GM12878 (cell line): ENCODE data around the gene NMB. TPM values are rescaled to one million over a fixed set of nuclear protein-coding genes. Genes with fewer than 3 reads are reported as not detected.
A peak's percentile ranks its signal among the peaks of the same experiment; 100 is the strongest.

Source experiments
- ATAC-seq: fragments of 200-7000 bp; cut with Tn5 transposase; 3 replicates; pipeline ENCODE4 v1.9.1; 2020; ENCODE audit warnings: mild to moderate bottlenecking, moderate library complexity
- BruUV-seq: library from RNA; stranded (reverse); fragments of 400-500 nt; replicated peaks from 2 replicates; lab custom pipeline; 2021; lab: Mats Ljungman, UMichigan
- CTCF ChIA-PET: fragments of 300-600 bp; sonication (Branson Sonifier 250); formaldehyde crosslinking; extraction: SDS; loops from one replicate; lab custom pipeline; 2021; ENCODE audit warnings: inconsistent platforms; lab: Yijun Ruan, JAX
- POLR2A ChIA-PET: fragments of 350-600 bp; formaldehyde crosslinking; extraction: SDS; loops from one replicate; lab custom pipeline; 2021; ENCODE audit warnings: inconsistent platforms; lab: Charles Lee
- RAD21 ChIA-PET: fragments of 300-600 bp; sonication (Branson Sonifier 250); formaldehyde crosslinking; loops from one replicate; lab custom pipeline; 2023; ENCODE audit warnings: antibody characterized with exemption; ENCODE audit not compliant: unreplicated experiment; lab: Charles Lee
- SMC1A ChIA-PET: fragments of 300-600 bp; sonication (Branson Sonifier 250); formaldehyde crosslinking; loops from one replicate; lab custom pipeline; 2023; ENCODE audit not compliant: unreplicated experiment, uncharacterized antibody; lab: Charles Lee
- DNase-seq: peaks from one replicate; pipeline ENCODE4 v3.0.0-alpha.2; 2011; ENCODE audit warnings: low read depth, low spot score
- FAIRE-seq: peaks from 3 replicates; lab custom pipeline; 2011; peaks lifted over from hg19 to GRCh38; lab: Jason Lieb, UNC
- H2AFZ ChIP-seq: 2 replicates; pipeline ENCODE4 v1.6.0; 2011; ENCODE audit warnings: low read depth, low read length, control low read depth; ENCODE audit not compliant: control insufficient read depth
- H3K27ac ChIP-seq: 2 replicates; pipeline ENCODE4 v1.5.1; 2011; ENCODE audit warnings: control low read depth; ENCODE audit not compliant: control insufficient read depth, insufficient read depth
- H3K27me3 ChIP-seq, 2 experiments: replicated peaks in 1 of 2; 2 replicates each; pipeline versions ENCODE4 v1.6.0 to v1.6.1; 2011; ENCODE audit warnings: low read length in 1 of 2; ENCODE audit not compliant: control insufficient read depth in 2 of 2, insufficient read depth in 2 of 2
- H3K36me3 ChIP-seq, 2 experiments: 2 replicates each; pipeline ENCODE4 v1.5.1; 2011; ENCODE audit warnings: low read length in 1 of 2; ENCODE audit not compliant: control insufficient read depth in 2 of 2, insufficient read depth in 2 of 2
- H3K4me1 ChIP-seq: 2 replicates; pipeline ENCODE4 v1.6.1; 2011; ENCODE audit warnings: mild to moderate bottlenecking, low read length, moderate library complexity, mixed read lengths; ENCODE audit not compliant: control insufficient read depth, insufficient read depth
- H3K4me2 ChIP-seq: 2 replicates; pipeline ENCODE4 v1.6.0; 2011; ENCODE audit warnings: control low read depth; ENCODE audit not compliant: control insufficient read depth, insufficient read depth
- H3K4me3 ChIP-seq: fragments of 200-600 bp; sonication (generic); 2 replicates; pipeline ENCODE4 v1.5.1; 2016
- H3K79me2 ChIP-seq: 2 replicates; pipeline ENCODE4 v1.6.0; 2011; ENCODE audit warnings: low read length; ENCODE audit not compliant: control insufficient read depth, insufficient read depth
- H3K9ac ChIP-seq: 2 replicates; pipeline ENCODE4 v1.8.0; 2011; ENCODE audit warnings: low read length, control low read depth, mixed read lengths; ENCODE audit not compliant: control insufficient read depth, insufficient read depth
- H3K9me3 ChIP-seq: replicated peaks from 3 replicates; pipeline ENCODE4 v1.5.1; 2011; ENCODE audit warnings: mild to moderate bottlenecking, low read length; ENCODE audit not compliant: control insufficient read depth, insufficient read depth
- H4K20me1 ChIP-seq: 2 replicates; pipeline ENCODE4 v1.6.0; 2011; ENCODE audit not compliant: control insufficient read depth, insufficient read depth
- BMI1 ChIP-seq: fragments of 450-650 bp; IDR thresholded peaks from 2 replicates; pipeline ENCODE4 v1.6.1; 2016; ENCODE audit warnings: mild to moderate bottlenecking, moderate library complexity, borderline replicate concordance
- BRCA1 ChIP-seq: IDR thresholded peaks from 2 replicates; pipeline ENCODE4 v1.6.1; 2011; ENCODE audit warnings: low read depth, low read length, improper control_type of control experiment
- CBX5 ChIP-seq: sonication (generic); IDR thresholded peaks from 2 replicates; pipeline ENCODE4 v1.6.1; 2016; ENCODE audit warnings: low read depth, moderate library complexity, mild to moderate bottlenecking, inconsistent platforms
- CREM ChIP-seq: IDR thresholded peaks from 2 replicates; pipeline ENCODE4 v1.6.1; 2014; ENCODE audit warnings: antibody characterized with exemption, low read depth
- ESRRA ChIP-seq: IDR thresholded peaks from 2 replicates; pipeline ENCODE4 v1.6.1; 2012; ENCODE audit warnings: mild to moderate bottlenecking, low read length, improper control_type of control experiment
- NR2F1 ChIP-seq: fragments of 450-650 bp; conservative IDR thresholded peaks from 2 replicates; pipeline ENCODE4 v1.6.1; 2017; ENCODE audit warnings: mild to moderate bottlenecking
- SMAD5 ChIP-seq: IDR thresholded peaks from 2 replicates; pipeline ENCODE4 v1.6.1; 2016; ENCODE audit warnings: antibody characterized with exemption, low read depth
- TCF3 ChIP-seq: IDR thresholded peaks from 2 replicates; pipeline ENCODE4 v1.6.1; 2012; ENCODE audit warnings: low read depth, mild to moderate bottlenecking, low read length, borderline replicate concordance; ENCODE audit not compliant: insufficient read depth
- ZBTB33 ChIP-seq: fragments of 450-650 bp; IDR thresholded peaks from 2 replicates; pipeline ENCODE4 v1.6.1; 2017; ENCODE audit warnings: mild to moderate bottlenecking
- ZNF384 ChIP-seq: IDR thresholded peaks from 2 replicates; pipeline ENCODE4 v1.6.1; 2012; ENCODE audit warnings: low read depth, mild to moderate bottlenecking, low read length, improper control_type of control experiment, borderline replicate concordance
- WGBS: methylation state at CpG from one replicate; pipeline ENCODE4 v1.1.6; 2016; ENCODE audit warnings: low lambda C conversion rate; ENCODE audit not compliant: insufficient replicate concordance, insufficient coverage; ENCODE audit errors: missing lambda C conversion rate; 5-methylcytosine and 5-hydroxymethylcytosine counted together
- in situ Hi-C: fragments of 300-500 bp; cut with MboI; formaldehyde crosslinking; loops from 9 replicates; pipeline ENCODE4 v1.14.3; 2018; ENCODE audit warnings: mixed read lengths
- intact Hi-C: fragments of 100-400 bp; cut with micrococcal nuclease; formaldehyde crosslinking; loops from one replicate; pipeline ENCODE4 v1.14.2; 2022; ENCODE audit not compliant: unreplicated experiment
- polyA plus RNA-seq, 11 experiments: library from polyadenylated mRNA; depleted of rRNA in 4 of 11; unstranded in 6 of 11; stranded (reverse) in 5 of 11; fragments of >200 nt; fragmentation: Nextera tagmentation in 4 of 11; fragmentation: Illumina TruSeq in 1 of 11; extraction: Ambion mirVana in 4 of 11; extraction: Trizol in 1 of 11; gene quantifications; 1 replicate in 1 of 11; 2 replicates in 10 of 11; pipeline versions ENCODE4 v1.2.1 to v1.2.3, GENCODE V29; 2011 to 2016; ENCODE audit warnings: inconsistent platforms in 2 of 11, missing spikeins in 2 of 11, low read depth in 1 of 11
- total RNA-seq, 4 experiments: library from RNA; depleted of rRNA in 3 of 4; stranded (reverse); fragments of >200 nt in 3 of 4; fragmentation: Illumina TruSeq in 1 of 4; extraction: Trizol in 1 of 4; gene quantifications; 2 replicates each; pipeline versions ENCODE4 v1.2.1 to v1.2.3, GENCODE V29; 2013 to 2021
- TF ChIP-seq, protein P1 (sequence below): fragments of 150-350 bp; IDR thresholded peaks from 2 replicates; pipeline ENCODE4 v1.6.1; 2014; ENCODE audit warnings: mild to moderate bottlenecking, low read depth, low read length
- TF ChIP-seq, protein P2 (sequence below): IDR thresholded peaks from 2 replicates; pipeline ENCODE4 v1.6.1; 2012; ENCODE audit warnings: low read depth, low read length, improper control_type of control experiment
- TF ChIP-seq, protein P3 (sequence below): fragments of 450-650 bp; IDR thresholded peaks from 2 replicates; pipeline ENCODE4 v1.6.1; 2017; ENCODE audit warnings: mild to moderate bottlenecking, low read depth, inconsistent platforms; ENCODE audit not compliant: poor library complexity, severe bottlenecking

Gene NMB
- total and polyA plus RNA-seq, 10 of the 15 experiments (the other 5 are each of a cell fraction or from before 2014, with no cell fraction given) = 0.32 to 4.1 (median 1.6) TPM

DNA sequence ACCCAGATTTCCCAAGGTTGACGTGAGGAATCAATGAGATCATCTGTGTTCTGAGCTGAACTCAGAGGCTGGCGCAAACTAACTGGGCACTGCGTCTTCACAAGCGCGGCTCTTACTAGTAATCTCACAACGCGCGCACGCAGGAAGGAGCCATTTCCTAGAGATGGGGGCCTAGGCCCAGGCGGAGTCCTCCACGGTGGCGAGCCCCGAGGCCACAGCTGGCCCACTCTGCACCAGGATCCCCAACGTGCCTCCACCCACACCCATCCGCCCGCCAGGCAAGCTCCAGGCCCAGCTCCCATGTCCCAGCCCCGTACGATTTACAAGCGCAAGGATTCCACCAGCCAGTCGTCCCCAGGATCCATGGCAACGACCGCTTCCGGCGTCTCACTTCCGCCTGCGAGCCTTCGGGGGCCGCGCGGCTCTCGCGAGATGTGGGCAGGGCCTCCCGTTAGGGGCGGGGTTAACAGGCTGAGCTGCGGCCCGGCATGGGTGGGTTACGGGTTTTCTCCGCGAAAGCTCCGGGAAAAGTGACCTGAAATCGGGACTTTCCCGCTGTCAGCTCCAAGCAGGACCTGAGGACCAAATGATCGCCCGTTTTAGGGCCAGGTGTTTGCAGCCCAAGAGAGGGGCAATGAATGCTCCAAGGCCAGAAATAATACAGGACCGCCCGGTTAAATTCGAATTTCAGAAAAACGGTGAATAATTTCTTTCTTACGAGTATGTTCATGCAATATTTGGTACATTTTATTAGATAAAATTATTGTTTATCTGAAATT is 3.9 kb downstream of the NMB start, which contains the start of gene WDR73:
WDR73 (minus strand) TSS at position 374 of the 779 bp plus-strand sequence; CDS start at position 365, 9 bp downstream.
- H3K9me3 ChIP-seq = no peaks in the 10 kb centered on the region
- no TSS peak for BruUV-seq
- in situ Hi-C loops (no loop called here), intact Hi-C loops (loop anchor here (1.0 to 5.0 kb wide), 5 partner anchors 52 to 274 kb away; partner anchors contain the start of gene ZSCAN2)
- peak; percentile 78 for DNase-seq
- ChIA-PET SMC1A (interaction anchor here (0.6 to 2.1 kb wide), 13 partner anchors 16 to 392 kb away, joined by 3 to 8 read pairs (median 3); partner anchors contain the start of gene ZSCAN2), CTCF (interaction anchor here (0.6 to 3.4 kb wide), 22 partner anchors 9 to 289 kb away, joined by 3 to 23 read pairs (median 4); partner anchors contain the start of gene SEC11A), POLR2A (interaction anchor here (0.5 to 1.4 kb wide), 7 partner anchors 23 to 1700 kb away, joined by 3 to 6 read pairs (median 4); partner anchors contain the start of gene SEC11A), RAD21 (interaction anchor here (0.7 to 2.8 kb wide), 14 partner anchors 16 to 274 kb away, joined by 3 to 14 read pairs (median 3); no protein-coding TSS in a partner anchor)
- H3K9ac ChIP-seq = peak within 1 kb of the TSS; percentile 83
- H3K36me3 ChIP-seq = peaks cover under 1 to 12% of the 10 kb centered on the region in 2 experiments; a peak in 3 of 4 replicates
- no peaks in the 10 kb centered on the region for H4K20me1 ChIP-seq
- whole genome bisulfite sequencing = under 1% methylated on average over 49 of the region's 49 CpGs
- H3K27me3 ChIP-seq = no peaks in the 10 kb centered on the region
- H3K27ac ChIP-seq = peak within 1 kb of the TSS; percentile 64
- H3K4me1 ChIP-seq = peaks cover 21% of the 10 kb centered on the region
- peak within 1 kb of the TSS; percentile 95 for H3K4me2 ChIP-seq
- peak; percentile 44 for FAIRE-seq
- ATAC-seq = peak; percentile 89
- peak within 1 kb of the TSS; percentile 93 for H2AFZ ChIP-seq
- peaks cover 8% of the 10 kb centered on the region for H3K79me2 ChIP-seq
- peak within 1 kb of the TSS; percentile 84 for H3K4me3 ChIP-seq
- TF ChIP-seq ZBTB33 (no peak), ESRRA (0 out of 2 replicates have a peak, but pooled peaks have one; percentile 28), ZNF384 (no peak), CBX5 (no peak), BRCA1 (peak; percentile 97), SMAD5 (peak; percentile 55; the same call in 1 of the 2 replicates), BMI1 (peak; percentile 94), TCF3 (0 out of 2 replicates have a peak, but pooled peaks have one; percentile 13), CREM (peak; percentile 57), NR2F1 (no peak)
- TF ChIP-seq, protein P1, sequence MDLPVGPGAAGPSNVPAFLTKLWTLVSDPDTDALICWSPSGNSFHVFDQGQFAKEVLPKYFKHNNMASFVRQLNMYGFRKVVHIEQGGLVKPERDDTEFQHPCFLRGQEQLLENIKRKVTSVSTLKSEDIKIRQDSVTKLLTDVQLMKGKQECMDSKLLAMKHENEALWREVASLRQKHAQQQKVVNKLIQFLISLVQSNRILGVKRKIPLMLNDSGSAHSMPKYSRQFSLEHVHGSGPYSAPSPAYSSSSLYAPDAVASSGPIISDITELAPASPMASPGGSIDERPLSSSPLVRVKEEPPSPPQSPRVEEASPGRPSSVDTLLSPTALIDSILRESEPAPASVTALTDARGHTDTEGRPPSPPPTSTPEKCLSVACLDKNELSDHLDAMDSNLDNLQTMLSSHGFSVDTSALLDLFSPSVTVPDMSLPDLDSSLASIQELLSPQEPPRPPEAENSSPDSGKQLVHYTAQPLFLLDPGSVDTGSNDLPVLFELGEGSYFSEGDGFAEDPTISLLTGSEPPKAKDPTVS = no peak
- TF ChIP-seq, protein P2, sequence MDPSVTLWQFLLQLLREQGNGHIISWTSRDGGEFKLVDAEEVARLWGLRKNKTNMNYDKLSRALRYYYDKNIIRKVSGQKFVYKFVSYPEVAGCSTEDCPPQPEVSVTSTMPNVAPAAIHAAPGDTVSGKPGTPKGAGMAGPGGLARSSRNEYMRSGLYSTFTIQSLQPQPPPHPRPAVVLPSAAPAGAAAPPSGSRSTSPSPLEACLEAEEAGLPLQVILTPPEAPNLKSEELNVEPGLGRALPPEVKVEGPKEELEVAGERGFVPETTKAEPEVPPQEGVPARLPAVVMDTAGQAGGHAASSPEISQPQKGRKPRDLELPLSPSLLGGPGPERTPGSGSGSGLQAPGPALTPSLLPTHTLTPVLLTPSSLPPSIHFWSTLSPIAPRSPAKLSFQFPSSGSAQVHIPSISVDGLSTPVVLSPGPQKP = peak; percentile 70; the same call in 1 of the 2 replicates
- TF ChIP-seq, protein P3, sequence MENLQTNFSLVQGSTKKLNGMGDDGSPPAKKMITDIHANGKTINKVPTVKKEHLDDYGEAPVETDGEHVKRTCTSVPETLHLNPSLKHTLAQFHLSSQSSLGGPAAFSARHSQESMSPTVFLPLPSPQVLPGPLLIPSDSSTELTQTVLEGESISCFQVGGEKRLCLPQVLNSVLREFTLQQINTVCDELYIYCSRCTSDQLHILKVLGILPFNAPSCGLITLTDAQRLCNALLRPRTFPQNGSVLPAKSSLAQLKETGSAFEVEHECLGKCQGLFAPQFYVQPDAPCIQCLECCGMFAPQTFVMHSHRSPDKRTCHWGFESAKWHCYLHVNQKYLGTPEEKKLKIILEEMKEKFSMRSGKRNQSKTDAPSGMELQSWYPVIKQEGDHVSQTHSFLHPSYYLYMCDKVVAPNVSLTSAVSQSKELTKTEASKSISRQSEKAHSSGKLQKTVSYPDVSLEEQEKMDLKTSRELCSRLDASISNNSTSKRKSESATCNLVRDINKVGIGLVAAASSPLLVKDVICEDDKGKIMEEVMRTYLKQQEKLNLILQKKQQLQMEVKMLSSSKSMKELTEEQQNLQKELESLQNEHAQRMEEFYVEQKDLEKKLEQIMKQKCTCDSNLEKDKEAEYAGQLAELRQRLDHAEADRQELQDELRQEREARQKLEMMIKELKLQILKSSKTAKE = peak; percentile 40
